ENCODE results near the gene FHAD1. TPM values are rescaled to one million over a fixed set of nuclear protein-coding genes. Genes with fewer than 3 reads are reported as not detected.
"Not testable (repeated sequence)": the region's sequence is repeated elsewhere in the genome, so short reads cannot be mapped to it uniquely, and the experiment has no call there.

The FHAD1 gene
- total RNA-seq, 2 experiments from 2014 or later: not detected

GRCh38 chr1:15357612-15358207 lies 110.7 kb downstream of the FHAD1 start:
- Mint-ChIP-seq H3K4me3 (no peak overlapping the region), H3K9me3 (no peaks in the 10 kb centered on the region), H3K36me3 (ENCODE audit: low read depth) (no peaks in the 10 kb centered on the region), H3K27ac (no peak overlapping the region), H3K27me3 (peaks cover 15% of the 10 kb centered on the region), H3K4me1 (peaks cover 7% of the 10 kb centered on the region)
- POLR2A ChIA-PET: interaction anchor here (0.6 kb wide), 1 partner anchor 62 kb away, joined by 3 read pairs; no protein-coding TSS in a partner anchor
- DNase-seq: no peak
- CTCF ChIA-PET: no interaction called here

DNA sequence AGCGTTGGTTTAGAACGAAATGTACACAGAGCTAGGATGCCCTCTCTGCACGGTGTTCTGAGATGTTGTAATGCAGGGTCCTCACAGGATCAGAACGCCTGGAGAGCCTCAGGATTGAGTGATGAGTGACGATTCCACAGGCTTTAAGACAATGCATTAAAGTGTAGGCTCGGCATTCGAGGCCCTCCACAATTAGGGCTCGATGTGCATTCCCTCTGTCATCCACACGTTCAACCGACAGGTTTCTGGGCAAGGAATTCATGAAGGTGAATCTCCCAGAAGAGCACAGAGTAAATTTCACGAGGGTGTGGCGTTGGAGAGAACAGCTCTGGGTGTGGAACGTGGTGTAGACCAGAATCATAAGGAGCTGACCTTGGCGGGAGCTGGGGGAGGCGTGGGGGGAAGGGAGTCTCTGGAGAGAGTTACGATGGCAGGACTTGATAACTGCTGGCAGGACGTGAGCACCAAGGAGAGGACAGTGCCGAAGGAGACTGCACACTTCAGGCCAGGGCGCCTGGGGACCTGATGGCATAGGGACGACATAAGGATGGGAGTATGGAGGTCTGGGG lies 111.6 kb downstream of the FHAD1 start:
- no peaks in the 10 kb centered on the region for H3K9me3 Mint-ChIP-seq
- DNase-seq: no peak
- H3K4me1 Mint-ChIP-seq: peaks cover 3% of the 10 kb centered on the region
- ChIA-PET POLR2A (no interaction called here), CTCF (interaction anchor here (0.7 to 1.0 kb wide), 3 partner anchors 16 to 63 kb away, joined by 3 to 4 read pairs (median 4); no protein-coding TSS in a partner anchor)
- H3K4me3 Mint-ChIP-seq: no peak overlapping the region
- no peak overlapping the region for H3K27ac Mint-ChIP-seq
- H3K27me3 Mint-ChIP-seq: peaks cover 15% of the 10 kb centered on the region
- no peaks in the 10 kb centered on the region for H3K36me3 Mint-ChIP-seq (ENCODE audit: low read depth)

DNA sequence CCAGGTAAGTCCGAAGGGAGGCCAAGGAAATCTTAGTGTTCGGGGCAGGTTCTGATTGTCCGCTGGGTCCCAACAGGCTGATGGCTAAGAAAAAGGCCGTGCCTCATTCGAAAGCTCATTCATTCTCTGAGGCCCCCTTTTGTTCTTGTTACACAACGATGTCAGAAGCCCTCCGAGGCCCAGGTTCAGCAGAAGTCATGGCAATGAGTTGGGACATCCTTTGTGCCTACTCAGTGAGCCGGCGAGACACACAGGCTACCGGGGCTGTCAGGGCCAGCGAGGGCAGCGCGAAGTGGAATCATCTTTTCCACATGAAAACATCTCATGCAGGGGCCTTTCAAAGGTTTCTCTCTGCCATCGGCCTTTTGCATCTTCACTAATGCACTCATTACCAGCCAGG lies 113.7 kb downstream of the FHAD1 start:
- H3K4me3 Mint-ChIP-seq: no peak overlapping the region
- ChIA-PET CTCF (interaction anchor here (0.6 kb wide), 1 partner anchor 1537 kb away, joined by 4 read pairs; no protein-coding TSS in a partner anchor), POLR2A (no interaction called here)
- H3K9me3 Mint-ChIP-seq: no peaks in the 10 kb centered on the region
- H3K27me3 Mint-ChIP-seq: peaks cover 13% of the 10 kb centered on the region
- no peaks in the 10 kb centered on the region for H3K4me1 Mint-ChIP-seq
- no peak overlapping the region for H3K27ac Mint-ChIP-seq
- DNase-seq: no peak
- no peaks in the 10 kb centered on the region for H3K36me3 Mint-ChIP-seq (ENCODE audit: low read depth)

DNA sequence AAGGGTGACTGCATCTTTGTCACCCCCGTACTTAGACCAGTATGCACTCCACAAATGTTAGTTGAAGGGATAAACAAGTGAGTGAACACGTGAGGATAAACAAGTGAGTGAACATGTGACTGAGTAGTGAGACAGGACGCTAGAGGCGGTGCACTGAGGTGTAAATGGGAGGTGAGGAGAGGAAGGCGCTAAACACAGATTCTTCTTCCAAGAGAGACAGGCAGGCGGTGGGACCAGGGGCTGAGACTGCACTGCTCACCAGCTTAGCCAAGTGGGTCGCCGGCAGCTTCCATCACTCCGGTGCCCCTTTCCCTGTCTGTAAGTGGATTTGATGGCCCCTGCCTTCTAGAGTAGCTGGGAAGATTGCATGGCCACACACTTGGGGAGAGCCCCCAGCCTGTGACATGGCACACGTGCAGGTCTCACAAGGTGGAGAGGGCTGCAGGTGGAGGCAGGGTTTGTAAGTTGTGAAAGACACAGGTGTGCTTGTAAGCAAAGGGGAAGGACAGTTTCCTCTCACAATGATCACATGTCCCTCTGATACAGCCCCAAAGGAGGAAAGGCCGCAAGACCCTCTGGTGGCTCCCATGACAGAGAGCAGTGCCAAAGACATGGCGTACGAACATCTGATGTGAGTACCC lies 115.2 kb downstream of the FHAD1 start:
- Mint-ChIP-seq H3K36me3 (ENCODE audit: low read depth) (no peaks in the 10 kb centered on the region), H3K4me1 (no peaks in the 10 kb centered on the region), H3K9me3 (no peaks in the 10 kb centered on the region), H3K4me3 (no peak overlapping the region), H3K27me3 (peaks cover 11% of the 10 kb centered on the region), H3K27ac (no peak overlapping the region)
- ChIA-PET CTCF (interaction anchor here (0.6 kb wide), 2 partner anchors 70 to 223 kb away, joined by 3 read pairs; no protein-coding TSS in a partner anchor), POLR2A (no interaction called here)
- DNase-seq: no peak

DNA sequence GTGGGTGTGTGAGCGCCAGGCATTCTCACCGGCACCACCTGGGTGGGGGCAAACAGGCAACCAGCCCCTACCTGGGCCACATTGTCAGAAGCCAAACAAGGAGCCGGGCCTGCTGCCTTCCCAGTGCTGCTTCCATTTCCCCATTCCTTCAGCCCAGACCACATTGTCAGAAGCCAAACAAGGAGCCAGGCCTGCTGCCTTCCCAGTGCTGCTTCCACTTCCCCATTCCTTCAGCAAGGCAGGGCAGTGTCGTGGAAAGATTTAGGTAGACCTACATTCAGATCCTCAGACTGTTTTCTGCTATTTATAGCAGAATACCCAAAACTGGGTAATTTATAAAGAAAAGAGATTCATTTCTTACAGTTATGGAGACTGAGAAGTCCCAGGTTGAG lies 115.7 kb downstream of the FHAD1 start:
- no peaks in the 10 kb centered on the region for H3K36me3 Mint-ChIP-seq (ENCODE audit: low read depth)
- H3K4me1 Mint-ChIP-seq: no peaks in the 10 kb centered on the region
- no peak for DNase-seq
- H3K4me3 Mint-ChIP-seq: no peak overlapping the region
- CTCF ChIA-PET: no interaction called here
- H3K27ac Mint-ChIP-seq: no peak overlapping the region
- peaks cover 11% of the 10 kb centered on the region for H3K27me3 Mint-ChIP-seq
- no peaks in the 10 kb centered on the region for H3K9me3 Mint-ChIP-seq
- POLR2A ChIA-PET: no interaction called here

GRCh38 chr1:15364740-15365139 lies 117.7 kb downstream of the FHAD1 start:
- H3K27ac Mint-ChIP-seq: no peak overlapping the region
- ChIA-PET CTCF (no interaction called here), POLR2A (interaction anchor here (0.6 kb wide), 1 partner anchor 67 kb away, joined by 3 read pairs; no protein-coding TSS in a partner anchor)
- no peaks in the 10 kb centered on the region for H3K9me3 Mint-ChIP-seq
- H3K4me1 Mint-ChIP-seq: no peaks in the 10 kb centered on the region
- DNase-seq: no peak
- peaks cover 9% of the 10 kb centered on the region for H3K27me3 Mint-ChIP-seq
- H3K4me3 Mint-ChIP-seq: no peak overlapping the region
- no peaks in the 10 kb centered on the region for H3K36me3 Mint-ChIP-seq (ENCODE audit: low read depth)

DNA sequence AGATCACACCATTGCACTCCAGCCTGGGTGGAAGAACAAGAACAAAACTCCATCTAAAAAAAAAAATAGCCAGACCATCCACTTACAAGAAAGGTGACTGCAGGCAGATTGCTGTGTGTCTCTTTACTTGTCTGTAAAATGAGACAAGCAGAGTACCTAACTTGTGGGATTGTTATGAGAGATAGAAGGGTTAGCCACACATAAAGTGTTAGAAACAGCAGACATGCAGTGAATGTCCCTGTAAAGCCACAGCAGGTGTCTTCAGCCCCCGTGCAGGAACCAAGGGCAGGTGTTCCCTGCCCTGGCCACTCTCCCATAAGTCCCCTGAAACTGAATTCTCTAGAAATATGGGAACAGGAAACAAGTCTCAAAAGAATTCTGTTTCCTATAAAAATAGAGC lies 121.9 kb downstream of the FHAD1 start:
- Mint-ChIP-seq H3K4me1 (no peaks in the 10 kb centered on the region), H3K27ac (no peak overlapping the region), H3K4me3 (no peak overlapping the region), H3K9me3 (no peaks in the 10 kb centered on the region), H3K36me3 (ENCODE audit: low read depth) (no peaks in the 10 kb centered on the region), H3K27me3 (peaks cover 7% of the 10 kb centered on the region)
- no peak for DNase-seq
- CTCF ChIA-PET: no interaction called here
- POLR2A ChIA-PET: no interaction called here

GRCh38 chr1:15370268-15370667 lies 123.2 kb downstream of the FHAD1 start:
- Mint-ChIP-seq H3K36me3 (ENCODE audit: low read depth) (no peaks in the 10 kb centered on the region), H3K4me1 (no peaks in the 10 kb centered on the region), H3K4me3 (no peak overlapping the region), H3K9me3 (no peaks in the 10 kb centered on the region), H3K27me3 (peaks cover 4% of the 10 kb centered on the region), H3K27ac (no peak overlapping the region)
- ChIA-PET CTCF (no interaction called here), POLR2A (no interaction called here)
- no peak for DNase-seq

DNA sequence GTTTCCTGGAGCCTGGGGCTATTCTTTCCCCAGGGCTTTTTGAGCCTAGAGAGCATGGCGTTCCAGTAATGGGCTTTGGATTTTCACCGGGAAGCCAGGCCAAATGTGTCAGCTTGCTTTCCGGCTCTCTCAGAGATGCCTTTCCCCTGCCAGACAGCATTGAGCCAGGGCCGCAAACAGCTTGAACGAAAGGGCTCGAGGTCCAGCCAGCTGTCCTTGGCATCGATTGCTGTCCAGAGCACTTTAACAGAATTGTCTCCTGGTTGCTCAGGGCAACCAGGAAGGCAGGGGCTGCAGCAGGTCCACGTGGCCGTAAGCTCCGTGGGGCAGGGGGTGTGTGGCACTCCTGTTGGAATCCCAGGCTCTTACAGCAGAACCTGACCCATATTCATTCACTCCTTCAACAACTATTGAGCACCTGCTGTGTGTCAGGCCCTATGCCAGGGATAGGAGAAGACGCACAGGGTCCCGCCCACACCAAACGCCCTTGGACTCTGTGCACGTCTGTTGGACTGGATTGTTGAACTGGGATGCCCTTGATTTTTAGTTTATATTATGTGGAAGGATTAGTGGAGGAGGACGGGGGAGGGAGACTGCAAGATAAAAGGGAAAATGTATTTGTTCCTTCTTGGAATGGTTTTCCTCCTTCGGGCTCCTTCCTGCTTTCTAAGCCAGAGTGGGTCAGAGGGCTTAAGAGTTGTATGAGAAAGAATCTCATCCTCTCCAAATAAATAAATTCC lies 123.9 kb downstream of the FHAD1 start:
- H3K27ac Mint-ChIP-seq: no peak overlapping the region
- no peaks in the 10 kb centered on the region for H3K36me3 Mint-ChIP-seq (ENCODE audit: low read depth)
- no peaks in the 10 kb centered on the region for H3K4me1 Mint-ChIP-seq
- no peaks in the 10 kb centered on the region for H3K9me3 Mint-ChIP-seq
- CTCF ChIA-PET: interaction anchor here (0.6 kb wide), 1 partner anchor 22 kb away, joined by 3 read pairs; no protein-coding TSS in a partner anchor
- POLR2A ChIA-PET: no interaction called here
- no peak for DNase-seq
- H3K27me3 Mint-ChIP-seq: peaks cover 4% of the 10 kb centered on the region
- no peak overlapping the region for H3K4me3 Mint-ChIP-seq

- no peak for DNase-seq
- no peak overlapping the region for H3K27ac Mint-ChIP-seq
- POLR2A ChIA-PET: no interaction called here
- no peaks in the 10 kb centered on the region for H3K9me3 Mint-ChIP-seq
- H3K27me3 Mint-ChIP-seq: peaks cover 2% of the 10 kb centered on the region
- CTCF ChIA-PET: interaction anchor here (0.6 kb wide), 1 partner anchor 21 kb away, joined by 3 read pairs; no protein-coding TSS in a partner anchor
- H3K36me3 Mint-ChIP-seq (ENCODE audit: low read depth): no peaks in the 10 kb centered on the region
- no peaks in the 10 kb centered on the region for H3K4me1 Mint-ChIP-seq
- no peak overlapping the region for H3K4me3 Mint-ChIP-seq
Measured at GRCh38 chr1:15371610-15372545, 124.9 kb downstream of the FHAD1 start.

DNA sequence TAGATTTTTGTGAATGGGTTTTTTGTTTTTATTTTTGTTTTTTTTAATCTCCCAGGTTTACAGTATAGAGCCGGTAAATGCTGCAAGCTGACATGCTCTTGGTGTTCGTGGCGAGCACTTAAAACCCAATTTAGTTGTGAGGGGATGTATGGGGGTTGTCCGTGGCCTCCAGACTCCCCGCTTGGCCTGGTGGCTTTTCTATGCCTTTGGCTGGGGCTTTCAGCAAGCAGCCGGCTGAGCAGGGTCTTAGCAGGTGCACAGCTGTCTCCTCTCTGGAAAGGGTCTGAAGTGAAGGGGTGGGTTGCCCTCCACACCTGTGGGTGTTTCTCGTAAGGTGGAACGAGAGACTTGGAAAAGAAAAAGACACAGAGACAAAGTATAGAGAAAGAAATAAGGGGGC lies 131.7 kb downstream of the FHAD1 start:
- no peak overlapping the region for H3K4me3 Mint-ChIP-seq
- H3K27ac Mint-ChIP-seq: no peak overlapping the region
- H3K9me3 Mint-ChIP-seq: no peaks in the 10 kb centered on the region
- peaks cover 13% of the 10 kb centered on the region for H3K27me3 Mint-ChIP-seq
- no peaks in the 10 kb centered on the region for H3K36me3 Mint-ChIP-seq (ENCODE audit: low read depth)
- DNase-seq: no peak
- CTCF ChIA-PET: no interaction called here
- POLR2A ChIA-PET: no interaction called here
- no peaks in the 10 kb centered on the region for H3K4me1 Mint-ChIP-seq

DNA sequence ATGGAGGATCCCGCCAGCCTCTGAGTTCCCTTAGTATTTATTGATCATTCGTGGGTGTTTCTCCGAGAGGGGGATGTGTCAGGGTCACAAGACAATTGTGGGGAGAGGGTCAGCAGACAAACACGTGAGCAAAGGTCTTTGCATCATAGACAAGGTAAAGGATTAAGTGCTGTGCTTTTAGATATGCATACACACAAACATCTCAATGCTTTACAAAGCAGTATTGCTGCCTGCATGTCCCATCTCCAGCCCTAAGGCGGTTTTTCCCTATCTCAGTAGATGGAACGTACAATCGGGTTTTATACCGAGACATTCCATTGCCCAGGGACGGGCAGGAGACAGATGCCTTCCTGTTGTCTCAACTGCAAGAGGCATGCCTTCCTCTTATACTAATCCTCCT lies 132.1 kb downstream of the FHAD1 start:
- H3K9me3 Mint-ChIP-seq; DNase-seq; POLR2A ChIA-PET; H3K4me3 Mint-ChIP-seq; CTCF ChIA-PET; H3K27ac Mint-ChIP-seq; H3K36me3 Mint-ChIP-seq (ENCODE audit: low read depth); H3K4me1 Mint-ChIP-seq: not testable (repeated sequence)
- H3K27me3 Mint-ChIP-seq: peaks cover 13% of the 10 kb centered on the region

Data from activated CD4-positive, alpha-beta T cell treated with anti-CD3 and anti-CD28 coated beads, Interleukin-2, amount 10 ng/mL, durations not matched to agents 7 days and 5 days (primary cell).